ENCODE data around the gene WDR1. TPM values are rescaled to one million over a fixed set of nuclear protein-coding genes. Genes with fewer than 3 reads are reported as not detected.

Gene WDR1
- total RNA-seq, 1 donor from 2014 or later, result 157 TPM

DNA sequence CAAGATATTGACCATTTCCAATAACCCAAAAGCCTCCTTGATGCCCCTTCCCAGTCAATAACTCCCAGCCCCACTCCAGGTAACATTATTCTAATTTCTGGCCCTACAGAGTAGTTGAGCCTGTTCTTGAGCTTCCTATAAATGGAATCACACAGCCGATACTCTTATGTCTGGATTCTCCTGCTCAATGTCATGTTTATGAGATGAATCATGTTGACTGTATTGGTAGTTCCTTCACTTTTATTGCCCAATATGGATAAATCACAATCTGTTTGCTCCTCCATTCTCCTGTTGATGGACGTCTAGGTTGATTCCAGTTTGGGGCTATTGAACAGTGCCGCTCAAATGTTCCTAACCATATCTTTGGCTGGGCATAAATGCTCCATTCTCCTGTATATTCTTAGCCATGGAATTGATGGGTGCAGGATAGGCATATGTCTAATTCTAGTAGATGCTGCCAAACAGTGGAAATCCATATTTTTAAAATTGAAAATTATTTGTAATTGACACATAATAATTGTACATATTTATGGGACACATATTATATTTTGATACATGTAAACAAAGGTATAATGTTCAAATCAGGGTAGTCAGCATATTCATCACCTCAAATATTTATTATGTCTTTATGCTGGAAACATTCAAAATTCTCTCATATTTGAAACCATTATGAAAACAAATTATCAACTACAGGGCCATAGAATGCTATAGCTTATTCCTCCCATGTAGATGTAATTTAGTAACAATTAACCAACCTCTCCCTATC, 54.8 kb downstream of the WDR1 start:
- intact Hi-C loops (cut with micrococcal nuclease), result loop anchor here (5.0 kb wide), 1 partner anchor 300 kb away; no protein-coding TSS in a partner anchor
- H3K36me3 ChIP-seq, result no peaks in the 10 kb centered on the region
- no peak for DNase-seq
- TF ChIP-seq CTCF (IDR thresholded peaks at IDR 0.05; ENCODE audit: borderline replicate concordance), result no peak
- H3K4me1 ChIP-seq, result peaks cover 27% of the 10 kb centered on the region
- H3K27me3 ChIP-seq (ENCODE audit: low read depth), result no peaks in the 10 kb centered on the region
- H3K9me3 ChIP-seq (replicated peaks), result no peaks in the 10 kb centered on the region
- no peak overlapping the region for H3K27ac ChIP-seq (replicated peaks)
- no peak overlapping the region for H3K4me3 ChIP-seq

GRCh38 chr4:10058371-10058770, 58.2 kb downstream of the WDR1 start:
- Histone ChIP-seq H3K9me3 (replicated peaks) (no peaks in the 10 kb centered on the region), H3K27ac (replicated peaks) (peak overlapping the region; percentile 9), H3K4me1 (peaks cover 32% of the 10 kb centered on the region), H3K27me3 (ENCODE audit: low read depth) (no peaks in the 10 kb centered on the region), H3K36me3 (no peaks in the 10 kb centered on the region), H3K4me3 (no peak overlapping the region)
- intact Hi-C loops (cut with micrococcal nuclease), result no loop called here
- TF ChIP-seq CTCF (IDR thresholded peaks at IDR 0.05; ENCODE audit: borderline replicate concordance), result no peak
- no peak for DNase-seq

DNA sequence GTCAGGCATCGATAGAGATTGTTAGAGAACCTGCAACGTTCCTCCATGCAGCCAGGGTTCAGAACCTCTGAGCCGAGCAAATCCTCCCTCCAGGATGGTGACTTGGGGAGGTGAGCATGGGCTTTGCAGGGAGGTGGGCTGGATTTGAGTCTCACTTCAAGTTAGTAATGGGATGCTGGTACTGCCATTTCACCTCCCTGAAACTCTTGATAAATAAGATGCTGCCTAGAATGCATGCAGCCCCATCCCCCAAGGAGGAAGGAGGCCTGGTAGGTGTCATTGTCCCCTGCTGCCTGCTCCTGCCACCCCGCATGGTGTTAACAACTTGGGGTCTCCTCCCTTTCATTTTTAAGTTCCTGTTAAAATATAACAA, 59.6 kb downstream of the WDR1 start:
- H3K4me3 ChIP-seq, result no peak overlapping the region
- peak overlapping the region; percentile 44 for H3K27ac ChIP-seq (replicated peaks)
- DNase-seq, result no peak
- no peaks in the 10 kb centered on the region for H3K9me3 ChIP-seq (replicated peaks)
- H3K4me1 ChIP-seq, result peaks cover 24% of the 10 kb centered on the region
- intact Hi-C loops (cut with micrococcal nuclease), result no loop called here
- no peak for TF ChIP-seq CTCF (IDR thresholded peaks at IDR 0.05; ENCODE audit: borderline replicate concordance)
- no peaks in the 10 kb centered on the region for H3K27me3 ChIP-seq (ENCODE audit: low read depth)
- no peaks in the 10 kb centered on the region for H3K36me3 ChIP-seq

GRCh38 chr4:10056334-10057022, 60.1 kb downstream of the WDR1 start:
- intact Hi-C loops (cut with micrococcal nuclease), result no loop called here

DNA sequence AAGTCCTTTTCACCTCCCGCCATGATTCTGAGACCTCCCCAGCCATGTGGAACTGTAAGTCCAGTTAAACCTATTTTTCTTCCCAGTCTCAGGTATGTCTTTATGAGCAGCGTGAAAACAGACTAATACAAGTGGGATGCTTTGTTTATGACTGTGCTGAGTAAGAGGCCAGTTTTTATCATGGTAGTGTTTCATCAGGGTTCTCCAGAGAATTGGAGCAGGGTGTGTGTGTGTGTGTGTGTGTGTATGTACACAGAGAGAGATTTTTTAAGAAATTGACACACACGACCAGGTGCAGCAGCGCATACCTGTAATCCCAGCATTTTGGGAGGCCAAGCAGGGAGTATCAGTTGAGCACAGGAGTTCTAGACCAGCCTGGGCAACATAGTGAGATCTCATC, 60.7 kb downstream of the WDR1 start:
- Histone ChIP-seq H3K9me3 (replicated peaks) (no peaks in the 10 kb centered on the region), H3K4me3 (no peak overlapping the region), H3K4me1 (peaks cover 24% of the 10 kb centered on the region), H3K27ac (replicated peaks) (peak overlapping the region; percentile 73), H3K36me3 (no peaks in the 10 kb centered on the region), H3K27me3 (ENCODE audit: low read depth) (no peaks in the 10 kb centered on the region)
- intact Hi-C loops (cut with micrococcal nuclease), result no loop called here
- no peak for TF ChIP-seq CTCF (IDR thresholded peaks at IDR 0.05; ENCODE audit: borderline replicate concordance)
- DNase-seq, result no peak

More at GRCh38 chr4:10056334-10057022, 60.1 kb downstream of the WDR1 start:
- TF ChIP-seq CTCF (IDR thresholded peaks at IDR 0.05; ENCODE audit: borderline replicate concordance), result no peak
- Histone ChIP-seq H3K27me3 (ENCODE audit: low read depth) (no peaks in the 10 kb centered on the region), H3K4me1 (peaks cover 24% of the 10 kb centered on the region), H3K4me3 (no peak overlapping the region), H3K36me3 (no peaks in the 10 kb centered on the region), H3K9me3 (replicated peaks) (no peaks in the 10 kb centered on the region), H3K27ac (replicated peaks) (peak overlapping the region; percentile 44)
- no peak for DNase-seq
